ENCODE results near the gene JRKL. TPM values are rescaled to one million over a fixed set of nuclear protein-coding genes. Genes with fewer than 3 reads are reported as not detected.

JRKL gene
- total RNA-seq, 1 donor from 2014 or later = 13.4 TPM

DNA sequence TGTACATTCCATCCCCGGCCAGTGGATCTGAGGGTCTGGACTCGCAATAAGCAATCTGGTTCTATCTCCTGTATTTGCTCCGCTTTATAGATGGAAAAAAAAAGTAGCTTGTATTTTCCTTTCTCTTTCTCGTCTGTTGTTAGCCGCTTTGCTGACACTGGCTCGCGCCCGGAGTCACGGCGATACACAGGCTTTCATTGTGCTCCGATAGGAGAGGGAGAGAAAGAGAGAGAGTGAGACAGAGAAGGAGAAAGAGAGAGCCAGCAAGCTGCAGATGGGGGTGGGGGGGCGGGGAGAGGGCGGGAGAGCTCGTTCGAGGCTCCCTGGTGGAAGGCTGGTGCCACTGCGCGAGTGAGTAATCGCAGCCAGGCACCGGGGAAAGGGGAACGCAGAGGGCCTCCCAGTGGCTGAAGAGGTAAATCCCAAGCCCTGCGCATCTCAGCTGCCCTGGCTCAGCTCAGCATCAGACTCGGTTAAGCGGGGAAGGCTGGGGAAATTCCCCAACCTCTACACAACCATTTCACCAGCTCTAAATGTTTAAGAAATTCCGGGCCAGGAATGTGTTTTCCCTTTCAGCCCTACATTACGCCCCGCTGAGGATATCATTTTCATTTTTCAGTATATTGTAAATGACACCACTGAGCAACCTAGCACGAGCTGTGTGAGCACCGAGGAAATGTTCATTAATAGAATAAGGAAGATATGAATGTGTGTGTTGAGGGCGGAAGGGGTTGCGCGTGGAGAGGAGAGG, 46.7 kb upstream of the JRKL start, which contains the start of gene MAML2:
Gene MAML2, minus strand, starts transcription at position 235 of the 751 bp plus-strand sequence. CDS start 1,300 bp downstream, outside the sequence.
- Mint-ChIP-seq H3K36me3 (ENCODE audit: low read depth, unreplicated experiment) (peaks cover 4% of the 10 kb centered on the region), H3K9me3 (ENCODE audit: unreplicated experiment) (no peaks in the 10 kb centered on the region), H3K4me1 (ENCODE audit: low read depth, unreplicated experiment) (peaks cover 28% of the 10 kb centered on the region), H3K27me3 (ENCODE audit: low read depth, unreplicated experiment) (no peaks in the 10 kb centered on the region), H3K27ac (ENCODE audit: unreplicated experiment) (peak within 1 kb of the TSS; percentile 30), H3K4me3 (ENCODE audit: unreplicated experiment) (peak within 1 kb of the TSS; percentile 88)
- H3K9me3 ChIP-seq (ENCODE audit: insufficient read depth, low read depth, low read length) = no peaks in the 10 kb centered on the region
- no peaks in the 10 kb centered on the region for H3K36me3 ChIP-seq (ENCODE audit: insufficient read depth, low read length)
- H4K20me1 ChIP-seq (ENCODE audit: insufficient read depth, low read length) = peaks cover 8% of the 10 kb centered on the region
- H3K27ac ChIP-seq (ENCODE audit: low read depth, low read length) = peak within 1 kb of the TSS; percentile 92
- no peaks in the 10 kb centered on the region for H3K27me3 ChIP-seq (ENCODE audit: insufficient read depth, low read length)
- H3K79me2 ChIP-seq (ENCODE audit: insufficient read depth, low read length) = peaks cover 48% of the 10 kb centered on the region
- peak within 1 kb of the TSS; percentile 92 for H3K4me2 ChIP-seq (ENCODE audit: low read length)
- peak within 1 kb of the TSS; percentile 43 for H2AFZ ChIP-seq (ENCODE audit: low read depth, low read length)
- peak within 1 kb of the TSS; percentile 97 for H3K4me3 ChIP-seq (ENCODE audit: insufficient read depth, low read depth, low read length)
- no peak for TF ChIP-seq EZH2 (IDR thresholded peaks at IDR 0.05; ENCODE audit: insufficient read depth, low read length)
- TF ChIP-seq, protein P1, sequence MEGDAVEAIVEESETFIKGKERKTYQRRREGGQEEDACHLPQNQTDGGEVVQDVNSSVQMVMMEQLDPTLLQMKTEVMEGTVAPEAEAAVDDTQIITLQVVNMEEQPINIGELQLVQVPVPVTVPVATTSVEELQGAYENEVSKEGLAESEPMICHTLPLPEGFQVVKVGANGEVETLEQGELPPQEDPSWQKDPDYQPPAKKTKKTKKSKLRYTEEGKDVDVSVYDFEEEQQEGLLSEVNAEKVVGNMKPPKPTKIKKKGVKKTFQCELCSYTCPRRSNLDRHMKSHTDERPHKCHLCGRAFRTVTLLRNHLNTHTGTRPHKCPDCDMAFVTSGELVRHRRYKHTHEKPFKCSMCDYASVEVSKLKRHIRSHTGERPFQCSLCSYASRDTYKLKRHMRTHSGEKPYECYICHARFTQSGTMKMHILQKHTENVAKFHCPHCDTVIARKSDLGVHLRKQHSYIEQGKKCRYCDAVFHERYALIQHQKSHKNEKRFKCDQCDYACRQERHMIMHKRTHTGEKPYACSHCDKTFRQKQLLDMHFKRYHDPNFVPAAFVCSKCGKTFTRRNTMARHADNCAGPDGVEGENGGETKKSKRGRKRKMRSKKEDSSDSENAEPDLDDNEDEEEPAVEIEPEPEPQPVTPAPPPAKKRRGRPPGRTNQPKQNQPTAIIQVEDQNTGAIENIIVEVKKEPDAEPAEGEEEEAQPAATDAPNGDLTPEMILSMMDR (IDR thresholded peaks at IDR 0.05; ENCODE audit: insufficient read depth, low read depth, low read length) = peak; percentile 73
- peak within 1 kb of the TSS; percentile 99 for H3K9ac ChIP-seq (ENCODE audit: low read length)
- peaks cover 36% of the 10 kb centered on the region for H3K4me1 ChIP-seq (ENCODE audit: insufficient read depth, low read length)
- FAIRE-seq (no peak), DNase-seq (ENCODE audit: low read depth) (peak; percentile 83)

DNA sequence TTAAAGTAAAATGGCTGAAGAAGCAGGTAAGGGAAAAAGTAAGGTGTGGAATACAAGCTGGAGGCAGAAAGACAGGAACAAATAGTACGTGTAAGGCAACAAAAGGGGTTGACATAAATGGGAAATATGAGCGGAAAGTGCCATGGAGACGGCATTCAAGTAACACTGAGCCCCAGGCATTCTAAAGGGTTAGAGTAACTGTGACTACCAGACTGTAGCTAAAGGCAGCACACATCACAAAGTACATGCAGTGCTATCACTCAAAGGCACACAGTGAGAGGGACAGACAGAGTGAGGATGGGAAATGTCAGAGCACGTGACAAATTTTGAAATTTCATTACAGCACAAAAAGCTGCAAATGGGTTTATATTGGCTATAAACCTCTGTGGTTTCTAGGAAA, 33.0 kb upstream of the JRKL start:
- TF ChIP-seq, protein P1 (IDR thresholded peaks at IDR 0.05; ENCODE audit: insufficient read depth, low read depth, low read length) = no peak
- no peak for TF ChIP-seq EZH2 (IDR thresholded peaks at IDR 0.05; ENCODE audit: insufficient read depth, low read length)
- Mint-ChIP-seq H3K9me3 (ENCODE audit: unreplicated experiment) (no peaks in the 10 kb centered on the region), H3K27ac (ENCODE audit: unreplicated experiment) (no peak overlapping the region), H3K4me1 (ENCODE audit: low read depth, unreplicated experiment) (peaks cover 16% of the 10 kb centered on the region), H3K27me3 (ENCODE audit: low read depth, unreplicated experiment) (no peaks in the 10 kb centered on the region), H3K4me3 (ENCODE audit: unreplicated experiment) (no peak overlapping the region), H3K36me3 (ENCODE audit: low read depth, unreplicated experiment) (peaks cover 14% of the 10 kb centered on the region)
- no peak for FAIRE-seq
- no peak overlapping the region for H3K9ac ChIP-seq (ENCODE audit: low read length)
- no peaks in the 10 kb centered on the region for H3K4me1 ChIP-seq (ENCODE audit: insufficient read depth, low read length)
- H2AFZ ChIP-seq (ENCODE audit: low read depth, low read length) = no peak overlapping the region
- H4K20me1 ChIP-seq (ENCODE audit: insufficient read depth, low read length) = no peaks in the 10 kb centered on the region
- no peaks in the 10 kb centered on the region for H3K27me3 ChIP-seq (ENCODE audit: insufficient read depth, low read length)
- H3K27ac ChIP-seq (ENCODE audit: low read depth, low read length) = no peak overlapping the region
- H3K79me2 ChIP-seq (ENCODE audit: insufficient read depth, low read length) = no peaks in the 10 kb centered on the region
- peaks cover 21% of the 10 kb centered on the region for H3K36me3 ChIP-seq (ENCODE audit: insufficient read depth, low read length)
- no peak overlapping the region for H3K4me2 ChIP-seq (ENCODE audit: low read length)
- H3K9me3 ChIP-seq (ENCODE audit: insufficient read depth, low read depth, low read length) = no peaks in the 10 kb centered on the region
- H3K4me3 ChIP-seq (ENCODE audit: insufficient read depth, low read depth, low read length) = no peak overlapping the region
- DNase-seq (ENCODE audit: low read depth) = no peak

DNA sequence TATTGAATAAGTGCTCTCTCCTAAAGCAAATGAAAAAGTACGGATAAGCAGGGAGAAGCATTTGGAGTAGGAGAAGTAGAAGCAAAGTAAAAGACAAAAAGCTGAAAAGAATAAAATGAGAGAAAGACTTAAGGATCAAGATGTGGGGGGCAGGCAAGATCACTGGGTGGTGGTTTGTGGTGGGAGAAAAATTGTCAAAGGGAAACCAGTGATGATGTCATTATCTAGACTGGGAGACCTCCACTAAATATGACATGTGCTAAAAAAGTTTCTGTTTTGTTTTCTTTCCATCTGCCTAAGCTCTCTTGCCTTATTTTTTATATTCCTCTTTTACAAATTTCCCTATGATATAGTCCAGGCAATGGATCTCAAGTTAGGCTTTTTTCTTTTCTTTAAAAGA, 32.0 kb upstream of the JRKL start:
- Histone ChIP-seq H2AFZ (ENCODE audit: low read depth, low read length) (no peak overlapping the region), H3K4me2 (ENCODE audit: low read length) (no peak overlapping the region), H3K79me2 (ENCODE audit: insufficient read depth, low read length) (no peaks in the 10 kb centered on the region), H3K9ac (ENCODE audit: low read length) (no peak overlapping the region), H3K27ac (ENCODE audit: low read depth, low read length) (no peak overlapping the region), H4K20me1 (ENCODE audit: insufficient read depth, low read length) (no peaks in the 10 kb centered on the region), H3K36me3 (ENCODE audit: insufficient read depth, low read length) (peaks cover 21% of the 10 kb centered on the region), H3K9me3 (ENCODE audit: insufficient read depth, low read depth, low read length) (no peaks in the 10 kb centered on the region), H3K27me3 (ENCODE audit: insufficient read depth, low read length) (no peaks in the 10 kb centered on the region), H3K4me3 (ENCODE audit: insufficient read depth, low read depth, low read length) (no peak overlapping the region), H3K4me1 (ENCODE audit: insufficient read depth, low read length) (no peaks in the 10 kb centered on the region)
- FAIRE-seq (no peak), DNase-seq (ENCODE audit: low read depth) (no peak)
- Mint-ChIP-seq H3K36me3 (ENCODE audit: low read depth, unreplicated experiment) (peaks cover 12% of the 10 kb centered on the region), H3K27me3 (ENCODE audit: low read depth, unreplicated experiment) (no peaks in the 10 kb centered on the region), H3K4me1 (ENCODE audit: low read depth, unreplicated experiment) (peaks cover 18% of the 10 kb centered on the region), H3K27ac (ENCODE audit: unreplicated experiment) (peak overlapping the region; percentile 83), H3K4me3 (ENCODE audit: unreplicated experiment) (peak overlapping the region; percentile 22), H3K9me3 (ENCODE audit: unreplicated experiment) (no peaks in the 10 kb centered on the region)
- TF ChIP-seq, protein P1 (IDR thresholded peaks at IDR 0.05; ENCODE audit: insufficient read depth, low read depth, low read length) = no peak
- TF ChIP-seq EZH2 (IDR thresholded peaks at IDR 0.05; ENCODE audit: insufficient read depth, low read length) = no peak

Data from astrocyte (in vitro differentiated cells and primary cell).